ENCODE results near the gene NECAP2.

The NECAP2 gene

DNA sequence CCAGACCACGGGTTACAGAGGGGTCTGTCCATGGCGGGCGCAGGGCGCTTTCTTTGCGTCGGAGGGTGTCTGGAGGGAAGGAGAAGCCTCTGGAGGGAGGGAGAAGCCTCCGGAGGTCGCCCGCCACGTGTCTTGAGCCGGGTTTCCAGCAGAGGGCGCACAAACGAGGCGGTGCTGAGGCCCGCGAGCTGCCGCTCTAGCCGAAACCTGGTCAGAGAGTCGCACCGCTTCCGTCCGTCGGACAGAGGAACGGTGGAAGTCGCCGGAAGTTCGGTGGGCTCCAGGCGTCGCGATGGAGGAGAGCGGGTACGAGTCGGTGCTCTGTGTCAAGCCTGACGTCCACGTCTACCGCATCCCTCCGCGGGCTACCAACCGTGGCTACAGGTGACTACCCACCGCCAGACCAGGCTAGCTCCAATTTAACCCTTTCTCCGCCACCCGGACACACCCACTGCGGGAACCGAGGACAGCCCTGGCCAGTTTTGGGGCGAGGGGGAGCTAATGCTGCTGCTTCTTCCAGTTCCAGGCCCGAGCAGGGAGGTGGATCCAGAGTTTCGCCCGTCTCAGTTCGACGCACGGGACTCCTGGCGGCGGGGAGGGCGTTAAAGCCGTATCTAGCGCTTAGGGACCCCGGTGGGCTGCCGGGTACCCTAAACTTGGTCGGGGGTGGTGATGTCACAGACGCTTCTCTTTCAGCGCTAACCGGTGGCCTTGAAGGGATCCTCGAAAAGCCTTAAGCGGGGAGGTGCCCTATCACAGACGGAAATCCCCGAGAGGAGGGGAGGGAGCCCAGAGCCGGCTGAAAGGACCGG lies at the start of gene NECAP2:
Gene NECAP2 (plus strand): TSS at position 255 of the 812 bp plus-strand sequence. CDS start 38 bp downstream, at position 293.
- peak; percentile 93 for DNase-seq (ENCODE audit: low spot score)

DNA sequence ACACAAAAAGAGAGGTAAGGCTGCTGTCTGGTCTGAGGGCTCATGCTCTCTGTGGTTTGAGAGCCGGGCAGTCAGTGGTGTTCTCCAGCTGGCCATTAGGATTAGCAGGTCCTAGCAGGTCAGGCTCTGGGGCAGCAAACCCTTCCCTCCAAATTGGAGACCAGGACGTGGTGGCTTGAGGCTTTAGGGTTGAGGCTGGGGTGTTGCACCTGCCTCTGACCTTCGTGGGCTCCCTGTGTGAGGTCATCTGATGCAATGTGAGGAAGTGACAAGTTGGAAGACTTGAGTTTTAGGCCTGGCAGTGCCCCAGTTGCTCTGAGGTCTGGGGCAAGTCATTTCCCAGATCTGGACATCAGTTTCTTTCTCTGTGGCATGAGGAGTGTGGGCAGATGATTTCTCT lies 49.1 kb upstream of the NECAP2 start:
- DNase-seq (ENCODE audit: low spot score), result no peak

- no peak for DNase-seq (ENCODE audit: low spot score)
Measured at GRCh38 chr1:16392740-16393569, 47.6 kb upstream of the NECAP2 start.

DNA sequence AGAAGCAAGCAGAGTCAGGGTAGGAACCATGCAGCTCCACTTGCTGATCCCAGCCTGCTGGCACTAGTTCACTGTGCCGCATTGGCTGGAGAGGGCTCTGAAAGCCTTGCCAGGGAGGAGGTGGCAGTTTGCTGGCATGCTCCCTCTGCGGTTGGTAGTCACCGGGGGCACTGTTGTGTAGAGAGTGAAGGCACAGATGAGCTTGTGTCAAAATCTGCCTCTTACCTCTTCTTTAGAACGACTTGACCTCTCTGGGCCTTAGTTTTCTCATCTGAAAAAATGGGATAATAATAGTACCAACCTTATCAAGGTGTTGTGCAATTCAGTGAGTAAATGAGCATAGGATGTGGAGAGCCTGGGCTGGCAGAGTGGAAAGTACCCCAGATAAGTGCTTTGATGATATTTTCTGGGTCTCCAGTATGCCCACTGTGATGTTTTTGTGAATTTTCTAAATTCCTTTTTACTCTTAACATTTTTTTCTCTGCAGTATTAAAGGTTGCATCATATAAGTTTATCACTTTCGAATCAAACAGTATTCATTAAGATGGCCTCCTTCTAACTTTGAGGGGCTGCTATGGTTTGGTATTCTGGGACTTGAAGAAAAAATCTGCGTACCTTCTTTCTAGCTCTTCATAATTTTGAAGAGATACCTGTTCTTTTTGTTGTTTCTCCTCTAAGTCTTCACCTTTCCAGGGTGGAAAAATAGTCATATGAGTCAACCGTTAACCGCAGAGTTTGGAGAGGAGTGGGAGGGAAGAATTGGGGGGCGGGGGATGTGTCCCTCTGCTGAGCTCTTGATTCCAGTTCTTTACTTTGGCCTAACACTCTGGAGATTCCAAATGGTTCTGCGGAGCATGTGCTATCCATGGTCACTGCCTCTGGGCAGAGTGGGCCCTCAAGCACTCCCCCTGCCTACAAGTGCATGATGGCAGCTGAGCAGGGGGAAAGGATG lies 46.7 kb upstream of the NECAP2 start:
- DNase-seq (ENCODE audit: low spot score), result peak; percentile 15

GRCh38 chr1:16394977-16395376 lies 45.5 kb upstream of the NECAP2 start:
- DNase-seq (ENCODE audit: low spot score), result no peak

DNA sequence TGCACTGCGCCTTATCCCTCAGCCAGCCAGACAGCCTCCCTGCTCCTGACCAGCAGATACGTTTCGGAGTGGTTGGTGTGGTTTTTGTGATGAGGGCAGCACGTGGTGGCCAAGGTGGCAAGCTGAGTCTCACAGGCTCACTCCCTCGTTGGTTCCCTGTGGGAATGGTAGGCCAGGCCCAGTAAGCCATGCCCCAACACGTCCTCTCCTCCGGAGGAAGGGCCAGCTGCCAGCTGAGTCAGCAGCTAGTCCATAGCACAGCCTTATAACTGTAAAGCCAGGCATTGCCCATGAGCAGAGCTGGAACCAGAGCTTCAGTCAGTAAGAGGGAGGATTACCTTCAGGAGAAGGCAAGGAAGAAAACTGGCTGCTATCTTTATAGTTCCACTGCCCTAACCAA lies 43.9 kb upstream of the NECAP2 start:
- peak; percentile 34 for DNase-seq (ENCODE audit: low spot score)

GRCh38 chr1:16397120-16397519 lies 43.4 kb upstream of the NECAP2 start:
- DNase-seq (ENCODE audit: low spot score), result no peak

- no peak for DNase-seq (ENCODE audit: low spot score)
Measured at GRCh38 chr1:16398371-16398953, 42.1 kb upstream of the NECAP2 start.

GRCh38 chr1:16402742-16403141 lies 37.8 kb upstream of the NECAP2 start:
- DNase-seq (ENCODE audit: low spot score), result no peak

DNA sequence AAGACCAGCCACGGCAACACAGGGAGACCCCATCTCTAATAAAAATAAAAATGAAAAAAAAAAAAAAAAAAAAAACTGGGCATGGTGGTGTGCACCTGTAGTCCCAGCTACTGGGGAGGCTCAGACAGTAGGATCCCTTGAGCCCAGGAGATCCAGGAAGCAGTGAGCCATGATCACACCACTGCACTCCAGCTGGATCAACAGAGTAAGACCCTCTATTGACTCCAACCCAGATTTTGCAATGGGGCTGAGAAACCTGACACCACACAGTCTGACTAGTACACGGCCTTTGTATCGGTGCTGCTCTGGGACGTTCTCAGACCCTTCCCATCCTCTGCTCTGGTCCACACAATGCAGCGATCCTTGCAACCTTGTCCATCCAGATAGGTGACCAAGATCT lies 35.1 kb upstream of the NECAP2 start:
- no peak for DNase-seq (ENCODE audit: low spot score)

DNA sequence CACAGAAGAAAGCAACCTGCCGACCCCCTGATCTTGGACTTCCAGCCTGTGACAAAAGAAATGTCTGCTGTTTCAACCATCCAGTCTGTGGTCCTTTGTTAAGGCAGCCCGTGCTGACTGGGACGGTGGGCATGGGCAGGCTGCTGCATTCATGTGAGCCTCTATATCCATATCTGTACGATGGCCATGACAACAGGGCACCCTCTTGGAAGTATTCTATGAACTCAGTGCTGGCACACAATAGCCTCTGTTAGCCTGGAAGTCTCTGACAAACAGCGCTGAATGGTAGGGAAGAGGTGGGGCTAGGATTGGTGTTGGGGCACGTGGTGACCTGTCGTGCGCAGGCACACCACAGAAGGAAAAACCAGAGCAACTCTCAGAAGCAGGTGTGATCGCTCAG lies 33.7 kb upstream of the NECAP2 start:
- DNase-seq (ENCODE audit: low spot score), result no peak

DNA sequence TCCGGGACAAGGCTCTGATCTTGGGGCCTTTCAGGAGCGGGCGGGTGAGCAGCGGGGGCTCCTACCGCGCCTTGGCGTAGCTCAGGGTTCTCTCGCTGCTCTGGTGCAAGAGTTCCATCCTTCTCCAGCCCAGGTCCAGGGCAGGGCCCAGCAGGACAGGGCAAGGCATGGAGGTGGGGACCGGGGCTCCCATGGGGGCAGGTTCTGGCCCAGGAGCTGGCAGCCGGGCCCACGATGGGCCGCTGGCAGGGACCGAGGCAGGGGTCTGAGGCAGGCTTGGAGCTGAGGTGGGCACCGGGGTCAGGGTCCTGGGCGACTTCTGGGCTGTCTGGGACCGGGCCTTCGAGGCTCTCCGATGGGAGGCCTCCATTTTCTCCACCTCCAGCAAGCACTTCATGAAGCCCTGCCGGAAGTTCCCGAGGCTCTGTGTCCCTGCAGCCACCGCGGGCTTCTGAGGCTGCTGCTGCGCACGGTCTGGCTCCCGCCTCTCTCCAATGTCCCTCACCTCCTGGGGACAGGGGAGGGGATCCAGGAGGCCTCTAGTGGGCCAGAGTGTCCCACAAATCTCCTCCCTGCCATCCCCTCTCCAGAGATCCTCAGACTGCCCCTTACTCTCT lies 30.9 kb upstream of the NECAP2 start:
- no peak for DNase-seq (ENCODE audit: low spot score)

GRCh38 chr1:16410803-16411202 lies 29.7 kb upstream of the NECAP2 start:
- DNase-seq (ENCODE audit: low spot score), result no peak

- DNase-seq (ENCODE audit: low spot score), result no peak
Measured at GRCh38 chr1:16413191-16413590, 27.3 kb upstream of the NECAP2 start.

GRCh38 chr1:16418823-16419425 lies 21.6 kb upstream of the NECAP2 start:
- DNase-seq (ENCODE audit: low spot score), result no peak

- no peak for DNase-seq (ENCODE audit: low spot score)
Measured at GRCh38 chr1:16420424-16421118, 20.0 kb upstream of the NECAP2 start.

- no peak for DNase-seq (ENCODE audit: low spot score)
Measured at GRCh38 chr1:16421201-16421600, 19.3 kb upstream of the NECAP2 start.

DNA sequence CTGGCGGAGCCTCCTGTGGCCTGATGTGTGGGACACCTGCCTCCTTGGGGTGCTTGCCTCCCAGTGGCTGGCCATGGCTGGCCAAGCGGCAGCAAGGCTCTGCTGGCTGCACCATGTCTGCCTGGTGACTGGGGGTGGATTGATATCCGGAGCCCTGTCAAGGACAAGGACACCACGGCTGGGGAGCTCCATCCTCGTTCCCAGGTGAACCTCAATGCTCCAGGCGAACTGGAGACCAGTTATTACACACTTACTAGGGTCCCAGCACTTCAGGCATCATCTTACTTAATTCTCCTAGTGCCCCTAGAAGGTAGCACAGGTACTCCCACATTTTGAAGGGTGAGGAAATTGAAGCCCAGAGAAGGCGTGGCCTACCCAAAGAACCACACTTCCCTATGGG lies 18.5 kb upstream of the NECAP2 start:
- no peak for DNase-seq (ENCODE audit: low spot score)

GRCh38 chr1:16425125-16426025 lies 15.1 kb upstream of the NECAP2 start:
- DNase-seq (ENCODE audit: low spot score), result no peak

All from RKO (cell line).